Activated T-helper 17 cell treated with anti-CD3 and anti-CD28 coated beads, Interleukin-2, amount 50 U/mL, for 72 hours (primary cell): ENCODE results near the gene RANBP17. TPM values are rescaled to one million over a fixed set of nuclear protein-coding genes. Genes with fewer than 3 reads are reported as not detected.
A peak's percentile ranks its signal among the peaks of the same experiment; 100 is the strongest.
"Not testable (repeated sequence)": the region's sequence is repeated elsewhere in the genome, so short reads cannot be mapped to it uniquely, and the experiment has no call there.

Source experiments
- ATAC-seq: fragments of 150-1000 bp; cut with Tn5 transposase; replicated peaks from 2 replicates; pipeline ENCODE4 v1.10.0; 2021; ENCODE audit warnings: mild to moderate bottlenecking, moderate library complexity
- H3K27ac Mint-ChIP-seq: one replicate; pipeline ENCODE4 v1.8.0; 2022; ENCODE audit warnings: mixed read lengths
- H3K27me3 Mint-ChIP-seq: one replicate; pipeline ENCODE4 v1.8.0; 2022; ENCODE audit warnings: mixed read lengths
- H3K36me3 Mint-ChIP-seq: one replicate; pipeline ENCODE4 v1.8.0; 2022; ENCODE audit warnings: low read depth, mild to moderate bottlenecking, mixed read lengths
- H3K4me1 Mint-ChIP-seq: one replicate; pipeline ENCODE4 v1.8.0; 2022; ENCODE audit warnings: mixed read lengths
- H3K4me3 Mint-ChIP-seq: one replicate; pipeline ENCODE4 v1.8.0; 2022; ENCODE audit warnings: mild to moderate bottlenecking, mixed read lengths
- H3K9me3 Mint-ChIP-seq: one replicate; pipeline ENCODE4 v1.8.0; 2022; ENCODE audit warnings: mixed read lengths
- total RNA-seq, 2 donors: library from RNA; stranded (reverse); gene quantifications; one replicate each; pipeline ENCODE4 v1.2.3, GENCODE V29; 2022

Gene RANBP17
- total RNA-seq, 2 donors from 2014 or later = not detected

GRCh38 chr5:171295801-171296200 lies 434.0 kb downstream of the RANBP17 start:
- no peaks in the 10 kb centered on the region for H3K4me1 Mint-ChIP-seq
- H3K9me3 Mint-ChIP-seq = no peaks in the 10 kb centered on the region
- peaks cover 9% of the 10 kb centered on the region for H3K27me3 Mint-ChIP-seq
- no peak for ATAC-seq
- no peaks in the 10 kb centered on the region for H3K36me3 Mint-ChIP-seq
- H3K4me3 Mint-ChIP-seq = no peak overlapping the region
- no peak overlapping the region for H3K27ac Mint-ChIP-seq

GRCh38 chr5:171297941-171298340 lies 436.1 kb downstream of the RANBP17 start:
- H3K27ac Mint-ChIP-seq, ATAC-seq, H3K4me1 Mint-ChIP-seq, H3K4me3 Mint-ChIP-seq, H3K36me3 Mint-ChIP-seq, H3K9me3 Mint-ChIP-seq: not testable (repeated sequence)
- H3K27me3 Mint-ChIP-seq = peaks cover 27% of the 10 kb centered on the region

GRCh38 chr5:171299228-171299627 lies 437.4 kb downstream of the RANBP17 start:
- peaks cover 32% of the 10 kb centered on the region for H3K27me3 Mint-ChIP-seq
- H3K4me3 Mint-ChIP-seq = no peak overlapping the region
- no peaks in the 10 kb centered on the region for H3K36me3 Mint-ChIP-seq
- H3K9me3 Mint-ChIP-seq = no peaks in the 10 kb centered on the region
- no peak for ATAC-seq
- no peak overlapping the region for H3K27ac Mint-ChIP-seq
- no peaks in the 10 kb centered on the region for H3K4me1 Mint-ChIP-seq

- ATAC-seq = no peak
- no peak overlapping the region for H3K4me3 Mint-ChIP-seq
- H3K27ac Mint-ChIP-seq = no peak overlapping the region
- no peaks in the 10 kb centered on the region for H3K9me3 Mint-ChIP-seq
- no peaks in the 10 kb centered on the region for H3K36me3 Mint-ChIP-seq
- no peaks in the 10 kb centered on the region for H3K4me1 Mint-ChIP-seq
- H3K27me3 Mint-ChIP-seq = peaks cover 38% of the 10 kb centered on the region
Measured at GRCh38 chr5:171299851-171300250, 438.0 kb downstream of the RANBP17 start.

- ATAC-seq = no peak
- Mint-ChIP-seq H3K27ac (no peak overlapping the region), H3K36me3 (no peaks in the 10 kb centered on the region), H3K4me3 (no peak overlapping the region), H3K27me3 (peaks cover 40% of the 10 kb centered on the region), H3K4me1 (no peaks in the 10 kb centered on the region), H3K9me3 (no peaks in the 10 kb centered on the region)
Measured at GRCh38 chr5:171300358-171300757, 438.5 kb downstream of the RANBP17 start.

- H3K36me3 Mint-ChIP-seq = no peaks in the 10 kb centered on the region
- no peaks in the 10 kb centered on the region for H3K9me3 Mint-ChIP-seq
- peaks cover 5% of the 10 kb centered on the region for H3K4me1 Mint-ChIP-seq
- H3K27me3 Mint-ChIP-seq = peaks cover 66% of the 10 kb centered on the region
- no peak overlapping the region for H3K27ac Mint-ChIP-seq
- H3K4me3 Mint-ChIP-seq = no peak overlapping the region
- no peak for ATAC-seq
Measured at GRCh38 chr5:171306166-171306565, 444.3 kb downstream of the RANBP17 start.

- Mint-ChIP-seq H3K27me3 (peaks cover 61% of the 10 kb centered on the region), H3K4me3 (no peak overlapping the region), H3K4me1 (peaks cover 5% of the 10 kb centered on the region), H3K36me3 (no peaks in the 10 kb centered on the region), H3K9me3 (no peaks in the 10 kb centered on the region), H3K27ac (no peak overlapping the region)
- ATAC-seq = no peak
Measured at GRCh38 chr5:171306781-171307591, 445.2 kb downstream of the RANBP17 start.

GRCh38 chr5:171307789-171308452 lies 446.1 kb downstream of the RANBP17 start:
- ATAC-seq = no peak
- peaks cover 55% of the 10 kb centered on the region for H3K27me3 Mint-ChIP-seq
- H3K27ac Mint-ChIP-seq = no peak overlapping the region

GRCh38 chr5:171308453-171309275 lies 446.8 kb downstream of the RANBP17 start, which contains the start of gene TLX3:
TSS of gene TLX3 (plus strand) at chr5:171309248. CDS start at chr5:171309366, 118 bp downstream.
- H3K27me3 Mint-ChIP-seq = peaks cover 57% of the 10 kb centered on the region
- H3K4me1 Mint-ChIP-seq = peaks cover 13% of the 10 kb centered on the region
- ATAC-seq = no peak
- no peaks in the 10 kb centered on the region for H3K9me3 Mint-ChIP-seq
- no peak within 1 kb of the TSS for H3K4me3 Mint-ChIP-seq
- H3K27ac Mint-ChIP-seq = no peak within 1 kb of the TSS
- peaks cover 7% of the 10 kb centered on the region for H3K36me3 Mint-ChIP-seq

More at GRCh38 chr5:171307789-171308452, 446.1 kb downstream of the RANBP17 start:
- Mint-ChIP-seq H3K9me3 (no peaks in the 10 kb centered on the region), H3K4me3 (no peak overlapping the region), H3K36me3 (peaks cover 4% of the 10 kb centered on the region), H3K4me1 (peaks cover 9% of the 10 kb centered on the region)

GRCh38 chr5:171309276-171310211 lies 447.7 kb downstream of the RANBP17 start:
- peaks cover 15% of the 10 kb centered on the region for H3K4me1 Mint-ChIP-seq
- no peak overlapping the region for H3K27ac Mint-ChIP-seq
- ATAC-seq = no peak
- H3K27me3 Mint-ChIP-seq = peaks cover 53% of the 10 kb centered on the region
- H3K36me3 Mint-ChIP-seq = peaks cover 7% of the 10 kb centered on the region
- no peak overlapping the region for H3K4me3 Mint-ChIP-seq
- no peaks in the 10 kb centered on the region for H3K9me3 Mint-ChIP-seq

- Mint-ChIP-seq H3K4me1 (peaks cover 15% of the 10 kb centered on the region), H3K27me3 (peaks cover 48% of the 10 kb centered on the region), H3K36me3 (peaks cover 7% of the 10 kb centered on the region), H3K27ac (no peak overlapping the region), H3K9me3 (no peaks in the 10 kb centered on the region), H3K4me3 (peak overlapping the region; percentile 32)
- ATAC-seq = no peak
Measured at GRCh38 chr5:171310212-171310818, 448.5 kb downstream of the RANBP17 start.

GRCh38 chr5:171310819-171311321 lies 449.1 kb downstream of the RANBP17 start:
- no peak for ATAC-seq
- H3K36me3 Mint-ChIP-seq = peaks cover 7% of the 10 kb centered on the region
- peaks cover 15% of the 10 kb centered on the region for H3K4me1 Mint-ChIP-seq
- H3K4me3 Mint-ChIP-seq = peak overlapping the region; percentile 32
- no peak overlapping the region for H3K27ac Mint-ChIP-seq
- H3K27me3 Mint-ChIP-seq = peaks cover 45% of the 10 kb centered on the region
- no peaks in the 10 kb centered on the region for H3K9me3 Mint-ChIP-seq
